ENCODE data around the gene PRKG1.

DNA sequence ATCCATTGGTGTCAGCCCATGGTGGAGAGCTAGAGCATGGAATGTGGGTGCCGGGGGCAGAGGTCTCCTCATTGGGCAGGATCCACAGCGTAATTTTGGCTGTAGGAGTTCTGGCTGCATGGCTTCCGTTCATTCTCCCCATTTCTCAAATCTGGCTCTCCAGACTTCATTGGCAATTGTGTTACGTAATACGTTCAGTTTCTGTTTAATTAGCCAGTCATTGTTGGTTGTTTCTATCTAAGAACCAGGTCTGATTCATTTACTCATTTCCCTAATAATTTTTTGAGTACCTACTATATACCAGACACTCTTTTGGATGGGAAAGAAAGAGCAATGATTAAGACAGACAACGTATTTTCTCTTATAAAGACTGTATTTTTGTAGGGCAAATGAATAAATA lies 325.6 kb downstream of the PRKG1 start:
- TF ChIP-seq, protein P1, sequence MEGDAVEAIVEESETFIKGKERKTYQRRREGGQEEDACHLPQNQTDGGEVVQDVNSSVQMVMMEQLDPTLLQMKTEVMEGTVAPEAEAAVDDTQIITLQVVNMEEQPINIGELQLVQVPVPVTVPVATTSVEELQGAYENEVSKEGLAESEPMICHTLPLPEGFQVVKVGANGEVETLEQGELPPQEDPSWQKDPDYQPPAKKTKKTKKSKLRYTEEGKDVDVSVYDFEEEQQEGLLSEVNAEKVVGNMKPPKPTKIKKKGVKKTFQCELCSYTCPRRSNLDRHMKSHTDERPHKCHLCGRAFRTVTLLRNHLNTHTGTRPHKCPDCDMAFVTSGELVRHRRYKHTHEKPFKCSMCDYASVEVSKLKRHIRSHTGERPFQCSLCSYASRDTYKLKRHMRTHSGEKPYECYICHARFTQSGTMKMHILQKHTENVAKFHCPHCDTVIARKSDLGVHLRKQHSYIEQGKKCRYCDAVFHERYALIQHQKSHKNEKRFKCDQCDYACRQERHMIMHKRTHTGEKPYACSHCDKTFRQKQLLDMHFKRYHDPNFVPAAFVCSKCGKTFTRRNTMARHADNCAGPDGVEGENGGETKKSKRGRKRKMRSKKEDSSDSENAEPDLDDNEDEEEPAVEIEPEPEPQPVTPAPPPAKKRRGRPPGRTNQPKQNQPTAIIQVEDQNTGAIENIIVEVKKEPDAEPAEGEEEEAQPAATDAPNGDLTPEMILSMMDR (IDR thresholded peaks at IDR 0.05), result no peak
- no peak for TF ChIP-seq POLR2A (IDR thresholded peaks at IDR 0.05)
